HAP-1 (cell line): ENCODE data around the gene STRBP.
"Not testable (repeated sequence)": the region's sequence is repeated elsewhere in the genome, so short reads cannot be mapped to it uniquely, and the experiment has no call there.

Experiments used
- DNase-seq, 2 experiments: peaks; one replicate each; pipeline ENCODE4 v3.0.0-alpha.2; 2016 to 2020; ENCODE audit warnings: low spot score in 2 of 2
- H3K27me3 ChIP-seq: fragments of 250-450 bp; sonication (Bioruptor Pico); 2 replicates; pipeline ENCODE4 v1.5.1; 2020; ENCODE audit warnings: low read depth, mild to moderate bottlenecking, moderate library complexity
- H3K36me3 ChIP-seq: fragments of 250-450 bp; sonication (Bioruptor Pico); replicated peaks from 2 replicates; pipeline ENCODE4 v1.5.1; 2020; ENCODE audit warnings: mild to moderate bottlenecking
- H3K4me1 ChIP-seq: fragments of 250-450 bp; sonication (Bioruptor Pico); 2 replicates; pipeline ENCODE4 v1.5.1; 2020; ENCODE audit warnings: mild to moderate bottlenecking
- H3K4me3 ChIP-seq: fragments of 250-450 bp; sonication (Bioruptor Pico); 2 replicates; pipeline ENCODE4 v1.5.1; 2020; ENCODE audit warnings: mild to moderate bottlenecking, moderate library complexity
- H3K9me3 ChIP-seq: fragments of 250-450 bp; sonication (Bioruptor Pico); 2 replicates; pipeline ENCODE4 v1.5.1; 2020; ENCODE audit warnings: mild to moderate bottlenecking, moderate library complexity
- in situ Hi-C: fragments of 300-500 bp; cut with MboI; formaldehyde crosslinking; loops from 3 replicates; pipeline ENCODE4 v1.14.3; 2020; ENCODE audit warnings: low sequenced_read_pairs, inconsistent platforms, mixed read lengths

STRBP gene

GRCh38 chr9:123299558-123300126, 31.3 kb upstream of the STRBP start:
- no peak overlapping the region for H3K4me3 ChIP-seq
- no peaks in the 10 kb centered on the region for H3K4me1 ChIP-seq
- DNase-seq, result no peak
- H3K27me3 ChIP-seq, result no peaks in the 10 kb centered on the region
- H3K36me3 ChIP-seq, result no peaks in the 10 kb centered on the region
- H3K9me3 ChIP-seq, result no peaks in the 10 kb centered on the region
- in situ Hi-C loops, result no loop called here

DNA sequence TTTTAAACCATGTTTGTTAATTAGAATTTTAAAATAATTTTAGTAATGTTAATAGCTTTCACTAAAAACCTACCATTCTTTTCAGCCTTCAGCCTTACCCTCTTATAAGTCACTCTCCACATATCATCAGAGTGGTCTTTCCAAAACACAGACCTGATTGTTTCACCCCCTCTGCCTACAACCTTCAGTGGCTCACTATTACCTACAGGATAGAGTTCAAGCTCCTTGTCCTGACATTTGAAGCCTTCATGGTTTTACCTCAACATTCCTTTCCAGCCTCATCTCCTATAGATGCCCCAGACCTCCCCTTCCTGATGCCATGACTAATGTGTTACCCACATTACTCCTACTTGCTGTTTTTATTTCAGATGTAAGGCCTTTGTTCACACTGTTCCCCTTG, 27.8 kb upstream of the STRBP start:
- H3K27me3 ChIP-seq, result no peaks in the 10 kb centered on the region
- H3K9me3 ChIP-seq, result no peaks in the 10 kb centered on the region
- no peaks in the 10 kb centered on the region for H3K4me1 ChIP-seq
- DNase-seq, result no peak
- H3K36me3 ChIP-seq, result no peaks in the 10 kb centered on the region
- in situ Hi-C loops, result no loop called here
- H3K4me3 ChIP-seq, result no peak overlapping the region

- Histone ChIP-seq H3K27me3 (no peaks in the 10 kb centered on the region), H3K4me3 (no peak overlapping the region), H3K36me3 (no peaks in the 10 kb centered on the region), H3K4me1 (no peaks in the 10 kb centered on the region), H3K9me3 (no peaks in the 10 kb centered on the region)
- in situ Hi-C loops, result no loop called here
- no peak for DNase-seq
These were observed 23.4 kb upstream of the STRBP start for GRCh38 chr9:123291736-123292135.

GRCh38 chr9:123290764-123291163, 22.4 kb upstream of the STRBP start:
- no peaks in the 10 kb centered on the region for H3K27me3 ChIP-seq
- in situ Hi-C loops, result no loop called here
- H3K4me3 ChIP-seq, result no peak overlapping the region
- no peak for DNase-seq
- H3K4me1 ChIP-seq, result no peaks in the 10 kb centered on the region
- H3K36me3 ChIP-seq, result no peaks in the 10 kb centered on the region
- no peaks in the 10 kb centered on the region for H3K9me3 ChIP-seq

GRCh38 chr9:123287639-123288038, 19.3 kb upstream of the STRBP start:
- Histone ChIP-seq H3K4me3 (no peak overlapping the region), H3K9me3 (no peaks in the 10 kb centered on the region), H3K36me3 (no peaks in the 10 kb centered on the region), H3K27me3 (no peaks in the 10 kb centered on the region), H3K4me1 (no peaks in the 10 kb centered on the region)
- no peak for DNase-seq
- in situ Hi-C loops, result no loop called here

- Histone ChIP-seq H3K9me3 (no peaks in the 10 kb centered on the region), H3K27me3 (no peaks in the 10 kb centered on the region), H3K36me3 (no peaks in the 10 kb centered on the region), H3K4me1 (no peaks in the 10 kb centered on the region), H3K4me3 (no peak overlapping the region)
- in situ Hi-C loops, result no loop called here
- no peak for DNase-seq
These were observed 17.9 kb upstream of the STRBP start for GRCh38 chr9:123286324-123286723.

- DNase-seq, result no peak
- Histone ChIP-seq H3K27me3 (no peaks in the 10 kb centered on the region), H3K36me3 (no peaks in the 10 kb centered on the region), H3K4me3 (no peak overlapping the region), H3K9me3 (no peaks in the 10 kb centered on the region), H3K4me1 (no peaks in the 10 kb centered on the region)
- in situ Hi-C loops, result no loop called here
These were observed 16.3 kb upstream of the STRBP start for GRCh38 chr9:123284656-123285055.

DNA sequence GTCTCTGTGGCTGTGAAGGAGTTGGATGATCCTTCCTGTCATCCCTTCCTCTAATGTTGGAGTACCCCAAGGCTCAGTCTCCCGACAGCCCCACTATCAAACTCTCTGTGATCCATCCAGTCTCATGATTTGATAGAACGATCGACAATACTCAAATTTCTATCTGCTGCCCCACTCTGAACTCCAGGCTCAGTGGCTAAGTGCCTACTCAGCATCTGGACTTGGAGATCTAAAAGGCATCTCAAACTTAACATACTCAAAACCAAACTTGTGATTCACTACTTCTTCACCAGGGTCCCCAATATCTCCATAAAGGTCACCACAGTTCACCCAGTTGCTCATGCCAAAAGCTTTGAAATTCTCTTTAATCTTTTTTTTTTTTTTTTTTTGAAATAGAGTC, 15.1 kb upstream of the STRBP start:
- Histone ChIP-seq H3K9me3 (no peaks in the 10 kb centered on the region), H3K4me1 (no peaks in the 10 kb centered on the region), H3K27me3 (no peaks in the 10 kb centered on the region), H3K4me3 (no peak overlapping the region), H3K36me3 (no peaks in the 10 kb centered on the region)
- DNase-seq, result no peak
- in situ Hi-C loops, result no loop called here

DNA sequence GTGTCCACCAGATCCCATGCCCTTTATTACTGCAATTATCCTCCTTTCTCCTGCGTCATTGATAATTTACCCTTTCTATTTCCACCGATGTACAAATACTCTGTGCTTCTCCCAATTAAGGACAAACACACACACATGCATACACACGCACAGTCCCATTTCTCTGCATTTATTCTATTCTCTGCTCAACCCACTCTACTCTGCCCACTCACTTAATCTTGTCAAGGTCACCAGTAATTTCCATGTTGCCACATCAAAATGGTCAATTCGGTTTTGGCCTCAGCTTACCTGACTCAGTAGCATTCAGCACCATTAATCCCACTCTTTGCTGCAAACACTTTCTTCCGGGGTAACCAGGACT, 14.6 kb upstream of the STRBP start:
- H3K4me1 ChIP-seq, result no peaks in the 10 kb centered on the region
- in situ Hi-C loops, result no loop called here
- no peaks in the 10 kb centered on the region for H3K36me3 ChIP-seq
- H3K9me3 ChIP-seq, result no peaks in the 10 kb centered on the region
- no peak for DNase-seq
- H3K4me3 ChIP-seq, result no peak overlapping the region
- H3K27me3 ChIP-seq, result no peaks in the 10 kb centered on the region

DNA sequence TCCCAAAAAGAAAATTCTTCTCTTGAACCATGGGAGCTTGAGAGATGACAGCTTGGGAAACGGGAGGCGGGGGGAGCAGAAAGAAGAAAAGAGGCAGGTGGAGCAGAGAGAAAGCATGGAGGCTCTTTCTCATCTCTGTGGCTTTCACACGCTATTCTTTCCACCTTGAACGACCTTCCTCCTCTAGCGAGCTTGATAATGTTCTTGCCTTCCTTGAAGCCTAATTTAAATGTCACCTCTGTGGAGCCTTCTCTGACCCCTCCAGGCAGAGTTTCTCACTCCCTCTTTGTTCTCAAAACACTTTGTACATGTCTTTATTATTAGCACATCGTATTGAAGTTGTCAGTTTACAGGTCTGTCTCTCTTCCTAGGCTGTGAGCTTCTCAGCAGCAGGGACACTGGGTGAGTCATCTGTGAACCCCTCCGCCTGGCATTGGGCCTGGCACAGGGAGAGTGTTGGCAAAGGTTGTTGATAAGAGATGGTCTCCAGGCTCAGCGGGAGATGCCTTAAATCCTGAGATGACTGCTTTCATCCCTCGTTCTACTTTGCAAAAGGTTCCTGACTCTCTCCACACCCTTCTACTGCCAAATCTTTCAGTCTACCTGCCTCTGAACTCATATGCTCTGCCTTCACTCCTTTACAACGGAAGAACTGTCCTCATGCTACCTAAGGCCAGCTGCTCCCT, 14.1 kb upstream of the STRBP start:
- Histone ChIP-seq H3K36me3 (no peaks in the 10 kb centered on the region), H3K27me3 (no peaks in the 10 kb centered on the region), H3K4me3 (no peak overlapping the region), H3K4me1 (no peaks in the 10 kb centered on the region), H3K9me3 (no peaks in the 10 kb centered on the region)
- no peak for DNase-seq
- in situ Hi-C loops, result no loop called here

DNA sequence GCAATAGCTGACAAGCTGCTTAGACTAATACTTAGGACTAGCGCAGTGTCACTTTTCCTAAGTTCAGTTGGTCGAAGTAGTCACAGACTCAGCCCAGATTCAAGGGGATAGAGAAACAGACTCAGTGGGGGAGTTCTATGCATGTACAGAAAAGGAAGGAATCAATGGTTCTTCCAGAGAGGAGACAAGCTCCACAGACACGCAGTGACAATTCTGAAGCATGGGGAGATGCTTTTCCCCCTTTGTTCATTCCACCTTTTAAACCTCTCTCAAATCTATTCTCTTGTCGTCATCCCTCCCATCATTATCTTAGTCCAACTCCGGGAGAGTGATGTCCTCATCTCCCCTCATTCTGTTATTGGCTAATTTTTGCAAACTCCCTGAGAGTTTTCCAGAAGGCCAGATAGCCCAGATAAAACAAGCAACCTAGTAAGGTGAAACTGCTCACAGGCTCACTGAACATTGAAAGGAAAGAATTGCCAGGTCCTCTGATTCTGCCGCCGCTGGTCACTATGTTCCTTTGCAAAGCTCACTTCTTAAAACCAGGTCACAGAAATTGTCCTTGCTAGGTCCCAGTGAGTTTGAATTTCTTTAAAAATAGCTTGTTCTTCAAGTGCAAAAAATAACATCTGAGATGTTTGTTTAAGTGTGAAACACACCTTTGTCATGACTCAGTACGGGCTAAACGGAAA, 13.4 kb upstream of the STRBP start:
- H3K4me1 ChIP-seq, result no peaks in the 10 kb centered on the region
- in situ Hi-C loops, result no loop called here
- no peaks in the 10 kb centered on the region for H3K9me3 ChIP-seq
- no peaks in the 10 kb centered on the region for H3K36me3 ChIP-seq
- no peak overlapping the region for H3K4me3 ChIP-seq
- DNase-seq, result no peak
- no peaks in the 10 kb centered on the region for H3K27me3 ChIP-seq

- H3K4me3 ChIP-seq, H3K4me1 ChIP-seq, H3K36me3 ChIP-seq, DNase-seq, in situ Hi-C loops, H3K9me3 ChIP-seq, H3K27me3 ChIP-seq: not testable (repeated sequence)
These were observed 10.6 kb upstream of the STRBP start for GRCh38 chr9:123278879-123279493.

GRCh38 chr9:123278361-123278760, 10.0 kb upstream of the STRBP start:
- H3K36me3 ChIP-seq, result no peaks in the 10 kb centered on the region
- in situ Hi-C loops, result no loop called here
- no peaks in the 10 kb centered on the region for H3K27me3 ChIP-seq
- no peak overlapping the region for H3K4me3 ChIP-seq
- no peaks in the 10 kb centered on the region for H3K4me1 ChIP-seq
- H3K9me3 ChIP-seq, result no peaks in the 10 kb centered on the region
- DNase-seq, result no peak

DNA sequence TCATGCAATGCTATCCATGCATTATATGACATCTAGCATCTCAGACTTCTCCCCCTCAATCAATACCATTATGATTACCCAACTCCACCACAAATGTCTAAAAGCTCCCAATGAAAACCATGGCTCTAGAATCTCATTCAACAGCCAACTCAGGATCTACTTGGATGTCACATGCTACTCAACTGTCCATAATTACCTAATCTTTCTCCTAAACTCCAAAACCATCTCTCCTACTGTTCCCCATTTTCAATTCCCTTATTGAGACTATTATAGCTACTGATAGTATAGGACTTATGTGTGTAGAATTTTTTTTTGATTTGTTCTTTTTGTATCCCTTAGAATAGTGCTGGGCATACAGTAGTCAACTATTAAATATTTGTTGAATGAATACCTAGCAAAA, 8.2 kb upstream of the STRBP start:
- H3K4me1 ChIP-seq, result no peaks in the 10 kb centered on the region
- no peaks in the 10 kb centered on the region for H3K9me3 ChIP-seq
- H3K36me3 ChIP-seq, result no peaks in the 10 kb centered on the region
- in situ Hi-C loops, result no loop called here
- no peak overlapping the region for H3K4me3 ChIP-seq
- DNase-seq, result no peak
- no peaks in the 10 kb centered on the region for H3K27me3 ChIP-seq
